ENCODE results near the gene HCFC2.

HCFC2 gene

GRCh38 chr12:104126548-104126947 is 62.2 kb downstream of the HCFC2 start:
- DNase-seq, result no peak

GRCh38 chr12:104130760-104131159 is 66.4 kb downstream of the HCFC2 start:
- DNase-seq, result no peak

- no peak for DNase-seq
These were observed 67.3 kb downstream of the HCFC2 start for GRCh38 chr12:104131609-104132008.

- peak; percentile 59 for DNase-seq
These were observed 68.1 kb downstream of the HCFC2 start for GRCh38 chr12:104132351-104132956.

GRCh38 chr12:104133321-104133720 is 69.0 kb downstream of the HCFC2 start:
- no peak for DNase-seq

GRCh38 chr12:104133866-104134265 is 69.5 kb downstream of the HCFC2 start:
- DNase-seq, result no peak

GRCh38 chr12:104134882-104135281 is 70.6 kb downstream of the HCFC2 start:
- no peak for DNase-seq

GRCh38 chr12:104136577-104136976 is 72.2 kb downstream of the HCFC2 start:
- no peak for DNase-seq

- DNase-seq, result peak; percentile 14
These were observed 72.9 kb downstream of the HCFC2 start for GRCh38 chr12:104137001-104137901.

GRCh38 chr12:104137902-104138796 is 73.8 kb downstream of the HCFC2 start, which contains the start of gene NFYB:
TSS of gene NFYB (minus strand) at chr12:104138210. CDS start at chr12:104135453, 2,757 bp downstream.
- DNase-seq, result peak; percentile 95

GRCh38 chr12:104138797-104139152 is 74.4 kb downstream of the HCFC2 start:
- no peak for DNase-seq

- DNase-seq, result no peak
These were observed 78.2 kb downstream of the HCFC2 start for GRCh38 chr12:104142543-104142942.

- no peak for DNase-seq
These were observed 78.7 kb downstream of the HCFC2 start for GRCh38 chr12:104143002-104143401.

GRCh38 chr12:104143918-104144317 is 79.6 kb downstream of the HCFC2 start:
- DNase-seq, result no peak

GRCh38 chr12:104147346-104147745 is 83.0 kb downstream of the HCFC2 start:
- DNase-seq, result no peak

- DNase-seq, result no peak
These were observed 86.1 kb downstream of the HCFC2 start for GRCh38 chr12:104150416-104150815.

GRCh38 chr12:104152685-104153241 is 88.4 kb downstream of the HCFC2 start:
- no peak for DNase-seq

GRCh38 chr12:104154286-104154685 is 90.0 kb downstream of the HCFC2 start:
- no peak for DNase-seq

- peak; percentile 57 for DNase-seq
These were observed 90.5 kb downstream of the HCFC2 start for GRCh38 chr12:104154806-104155205.

Measured in NCI-H2227 treated with DMSO at 0.1 percent for 48 hours (cell line).